GM21576 (cell line): ENCODE results near the gene KDM6B.

Experiments used
- ATAC-seq: cut with Tn5 transposase; IDR thresholded peaks from one replicate; pipeline ENCODE4 v1.9.1; 2021; ENCODE audit warnings: mild to moderate bottlenecking, moderate library complexity; ENCODE audit not compliant: unreplicated experiment

Gene KDM6B

DNA sequence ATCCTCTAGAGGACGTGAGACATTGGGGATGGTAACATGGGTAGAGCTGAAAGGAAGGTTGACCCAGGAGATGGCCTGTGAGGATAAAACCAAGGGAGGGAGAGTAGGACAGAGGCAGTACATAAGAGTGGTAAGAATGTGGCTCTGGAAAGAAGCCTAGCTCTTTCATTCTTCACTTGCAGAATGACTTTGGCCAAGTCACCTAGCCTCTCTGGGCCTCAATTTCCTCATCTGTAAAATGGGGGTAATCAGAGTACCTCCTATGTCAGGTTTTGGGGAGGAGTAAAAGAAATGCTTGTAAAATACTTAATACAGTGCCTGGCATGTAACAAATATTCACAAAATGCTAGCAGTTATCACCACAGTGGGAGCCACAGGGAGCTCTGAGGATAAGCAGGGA lies 6.9 kb downstream of the KDM6B start:
- no peak for ATAC-seq

DNA sequence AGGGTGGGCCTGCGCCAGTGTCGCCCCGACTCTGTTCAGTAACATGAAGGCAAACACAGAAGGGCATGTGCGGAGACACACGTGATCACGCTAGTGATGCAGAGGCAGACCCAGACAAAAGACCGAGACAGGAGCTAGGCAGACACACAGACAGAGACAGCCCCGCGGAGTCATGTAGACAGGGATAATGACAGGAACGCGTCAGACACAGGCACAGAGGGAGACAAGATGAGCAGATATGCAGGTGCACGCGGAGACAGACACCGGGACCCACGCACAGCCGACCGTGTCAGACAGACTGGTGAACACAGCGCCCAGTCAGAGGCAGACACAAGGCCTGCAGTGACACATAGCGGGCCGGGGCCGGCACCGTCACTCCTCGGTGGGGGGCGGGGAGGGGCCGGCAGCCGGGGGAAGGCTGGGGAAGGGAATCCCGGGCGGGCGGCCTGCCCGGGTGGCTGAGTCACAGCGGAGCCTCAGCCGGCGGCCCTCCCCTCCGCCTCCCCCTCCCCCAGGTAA lies 7.4 kb downstream of the KDM6B start:
- no peak for ATAC-seq

DNA sequence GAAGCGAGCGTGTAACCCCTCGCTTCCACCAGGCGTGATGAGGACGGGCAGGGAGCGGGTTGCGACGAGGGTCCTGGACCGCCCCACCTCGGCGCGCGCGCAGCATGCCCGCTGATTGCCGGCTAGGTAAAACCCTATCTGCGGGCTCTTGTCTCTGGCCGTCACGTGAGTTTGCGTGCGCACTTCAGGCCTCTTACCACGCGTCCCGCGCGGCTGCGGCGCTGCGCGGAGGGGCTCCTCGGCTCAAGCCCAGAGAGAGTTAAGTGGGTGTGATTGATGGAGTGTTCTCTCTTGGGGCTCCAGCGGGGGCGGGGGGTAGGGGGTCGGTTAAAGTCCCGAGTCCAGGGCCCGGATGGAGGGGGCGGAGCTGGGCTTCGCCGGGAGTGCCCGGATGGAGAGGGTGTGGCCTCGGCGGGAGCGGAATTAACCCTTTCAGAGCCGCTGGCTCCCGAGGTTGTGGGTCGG lies 7.9 kb downstream of the KDM6B start:
- ATAC-seq: peak; percentile 14

DNA sequence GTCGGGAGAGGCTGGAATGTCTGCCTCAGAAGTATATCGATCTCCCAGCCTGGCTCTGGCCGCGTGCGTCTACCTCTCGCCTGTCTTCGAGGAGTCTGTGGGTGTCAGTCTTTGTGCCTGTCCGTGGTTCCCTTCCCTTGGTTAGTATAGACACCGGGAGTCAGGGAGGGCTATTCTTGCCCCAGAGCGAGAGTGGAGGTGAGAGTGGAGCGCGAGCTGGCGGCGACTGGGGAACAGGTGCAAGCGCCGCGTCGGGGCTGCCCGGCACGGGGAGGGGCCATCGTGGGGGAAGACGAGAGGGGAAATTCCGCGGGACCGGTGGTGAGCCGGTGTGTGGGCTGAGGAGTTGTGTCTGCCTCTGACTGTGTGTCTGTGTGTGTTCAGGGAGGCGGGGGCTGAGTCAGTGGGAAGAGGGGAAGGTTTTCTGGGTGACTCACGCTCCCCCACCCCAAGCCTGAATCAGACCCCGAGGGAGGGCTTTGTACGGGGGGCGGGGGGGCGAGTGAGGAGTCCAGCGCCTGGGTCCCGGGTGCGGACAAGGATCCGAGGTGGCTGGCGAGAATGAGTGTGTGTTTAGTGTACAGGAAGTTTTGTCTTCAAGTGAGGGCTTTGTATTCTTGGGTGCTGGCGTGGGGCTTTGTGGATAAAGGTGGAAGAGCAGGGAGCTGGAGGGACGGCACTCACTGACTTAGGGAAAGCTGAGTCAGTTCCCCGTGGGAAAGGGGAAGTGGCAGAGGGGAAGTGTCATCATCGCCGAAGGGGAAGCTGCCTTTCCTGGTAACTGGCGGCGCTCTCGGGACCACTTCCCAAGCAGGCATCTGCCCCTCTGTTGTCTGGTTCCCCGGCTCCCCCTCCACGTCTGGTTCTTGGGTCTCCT lies 8.6 kb downstream of the KDM6B start:
- peak; percentile 25 for ATAC-seq

DNA sequence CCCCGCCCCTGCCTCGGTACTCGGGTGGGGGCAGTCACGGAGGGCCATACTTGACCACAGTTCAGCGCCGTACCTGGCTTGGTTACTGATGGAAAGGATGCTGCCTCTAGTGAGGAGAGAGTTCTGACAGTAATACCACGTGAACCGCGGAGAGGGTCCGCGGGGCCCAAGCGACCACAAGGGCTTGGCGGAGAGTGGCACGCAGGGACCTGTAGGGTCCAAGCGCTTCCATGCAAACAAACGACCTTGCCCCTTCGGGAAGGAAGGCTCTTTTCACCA lies 9.2 kb downstream of the KDM6B start:
- ATAC-seq: no peak

DNA sequence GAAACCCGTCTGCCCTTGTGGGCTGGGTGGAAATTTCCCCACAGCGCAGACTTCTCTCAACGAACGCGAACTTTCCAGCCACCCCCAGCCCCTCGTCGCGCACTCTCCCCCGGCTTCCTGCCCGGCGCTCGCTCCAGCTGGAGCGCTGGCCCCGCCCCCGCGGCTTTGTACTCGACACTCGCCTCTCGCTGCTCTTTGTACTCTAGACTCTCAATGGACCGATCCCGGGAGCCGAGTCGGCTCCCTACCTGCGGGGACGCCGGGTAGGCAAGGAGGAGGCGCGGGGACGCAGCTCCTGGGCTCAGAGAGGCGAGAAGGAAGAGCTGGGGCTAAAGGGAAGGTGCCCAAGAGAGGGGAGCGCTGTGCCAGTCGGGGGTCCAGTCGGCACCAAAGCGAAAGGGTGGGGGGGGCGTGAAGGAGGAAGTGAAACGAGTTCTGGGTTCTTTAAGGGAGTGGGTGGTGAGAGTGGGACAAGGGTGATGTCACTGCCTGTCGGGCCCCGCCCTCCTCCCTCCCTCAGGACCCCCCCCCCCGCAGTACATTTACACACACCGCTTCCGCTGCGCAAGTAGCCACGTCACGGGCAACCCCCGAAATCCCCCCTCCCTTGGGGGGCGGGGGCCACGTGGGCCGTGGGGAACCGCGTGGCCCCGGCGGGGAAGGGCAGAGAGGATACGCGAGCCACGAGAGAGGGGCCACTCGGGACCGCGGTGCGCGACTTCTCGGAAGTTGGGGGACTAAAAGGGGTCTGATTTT lies 9.7 kb downstream of the KDM6B start:
- peak; percentile 27 for ATAC-seq

DNA sequence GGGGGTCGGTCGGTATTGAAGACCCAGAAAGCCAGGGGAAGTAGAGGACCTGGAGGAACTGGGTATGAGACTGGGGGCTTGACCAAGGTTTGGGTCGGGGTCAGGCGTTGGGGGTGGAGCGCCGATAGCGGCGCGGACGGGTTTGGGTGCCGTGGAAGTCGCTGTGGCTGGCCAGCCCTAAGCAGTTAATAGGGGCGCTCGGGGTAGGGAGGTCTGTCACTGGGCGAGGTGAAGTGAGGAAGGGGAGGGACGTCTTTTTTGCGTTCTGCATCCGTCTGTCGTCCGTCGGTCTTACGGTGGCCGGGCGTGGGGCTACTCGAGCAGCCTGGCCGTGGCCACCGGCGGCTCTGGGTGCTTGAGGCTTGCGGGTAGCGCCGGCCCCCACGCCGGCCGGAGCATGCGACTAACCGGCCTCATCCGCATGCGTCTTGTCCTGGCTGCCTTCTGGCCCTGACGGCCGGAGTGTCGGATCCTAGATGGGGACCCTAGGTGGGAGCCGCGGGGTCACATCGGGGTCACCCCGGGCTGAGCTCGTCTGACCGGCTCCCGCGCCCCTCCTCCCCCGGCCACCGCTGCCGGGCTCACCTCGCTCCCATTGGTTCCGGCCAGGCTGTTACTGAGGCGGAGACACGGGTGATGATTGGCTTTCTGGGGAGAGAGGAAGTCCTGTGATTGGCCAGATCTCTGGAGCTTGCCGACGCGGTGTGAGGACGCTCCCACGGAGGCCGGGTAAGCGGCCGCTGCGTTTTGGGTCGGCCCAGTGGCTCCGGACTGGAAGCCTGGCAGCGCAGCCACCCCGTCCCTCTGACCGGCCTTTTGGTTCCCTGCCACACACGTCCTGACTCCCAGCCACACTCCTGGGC lies 10.5 kb downstream of the KDM6B start:
- ATAC-seq: peak; percentile 42

DNA sequence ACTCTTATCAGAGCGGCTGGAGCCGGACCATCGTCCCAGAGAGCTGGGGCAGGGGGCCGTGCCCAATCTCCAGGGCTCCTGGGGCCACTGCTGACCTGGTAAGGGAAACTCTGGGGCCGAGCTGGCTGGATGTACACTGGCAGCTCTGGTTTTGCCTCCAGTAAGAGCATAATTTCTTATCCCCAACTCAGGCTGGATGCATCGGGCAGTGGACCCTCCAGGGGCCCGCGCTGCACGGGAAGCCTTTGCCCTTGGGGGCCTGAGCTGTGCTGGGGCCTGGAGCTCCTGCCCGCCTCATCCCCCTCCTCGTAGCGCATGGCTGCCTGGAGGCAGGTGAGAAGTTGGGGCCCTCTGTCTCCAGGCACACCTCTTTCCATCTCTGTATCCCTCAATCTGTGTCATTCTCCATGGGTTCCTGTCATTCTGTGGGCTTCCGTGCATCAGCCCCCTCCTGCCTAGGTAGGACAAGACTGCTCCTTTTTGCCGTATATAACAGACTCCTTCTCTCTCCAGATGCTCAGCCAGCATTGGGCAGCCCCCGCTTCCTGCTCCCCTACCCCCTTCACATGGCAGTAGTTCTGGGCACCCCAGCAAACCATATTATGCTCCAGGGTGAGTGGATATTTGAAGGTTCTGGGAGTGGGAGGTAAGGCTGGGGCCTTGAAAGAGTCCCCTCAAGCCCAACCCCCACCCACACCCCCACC lies 11.5 kb downstream of the KDM6B start:
- no peak for ATAC-seq

DNA sequence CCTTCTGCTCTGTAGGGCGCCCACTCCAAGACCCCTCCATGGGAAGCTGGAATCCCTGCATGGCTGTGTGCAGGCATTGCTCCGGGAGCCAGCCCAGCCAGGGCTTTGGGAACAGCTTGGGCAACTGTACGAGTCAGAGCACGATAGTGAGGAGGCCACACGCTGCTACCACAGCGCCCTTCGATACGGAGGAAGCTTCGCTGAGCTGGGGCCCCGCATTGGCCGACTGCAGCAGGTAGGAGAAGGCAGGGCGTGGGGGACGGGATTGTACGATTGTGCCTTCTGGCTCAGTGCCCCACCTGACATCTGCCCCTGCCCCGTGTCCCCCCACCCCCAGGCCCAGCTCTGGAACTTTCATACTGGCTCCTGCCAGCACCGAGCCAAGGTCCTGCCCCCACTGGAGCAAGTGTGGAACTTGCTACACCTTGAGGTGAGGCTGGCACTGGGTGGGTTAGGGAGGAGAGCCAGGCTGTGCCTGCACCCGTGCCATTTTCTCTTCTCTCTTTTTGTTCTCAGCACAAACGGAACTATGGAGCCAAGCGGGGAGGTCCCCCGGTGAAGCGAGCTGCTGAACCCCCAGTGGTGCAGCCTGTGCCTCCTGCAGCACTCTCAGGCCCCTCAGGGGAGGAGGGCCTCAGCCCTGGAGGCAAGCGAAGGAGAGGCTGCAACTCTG lies 12.2 kb downstream of the KDM6B start:
- ATAC-seq: no peak

DNA sequence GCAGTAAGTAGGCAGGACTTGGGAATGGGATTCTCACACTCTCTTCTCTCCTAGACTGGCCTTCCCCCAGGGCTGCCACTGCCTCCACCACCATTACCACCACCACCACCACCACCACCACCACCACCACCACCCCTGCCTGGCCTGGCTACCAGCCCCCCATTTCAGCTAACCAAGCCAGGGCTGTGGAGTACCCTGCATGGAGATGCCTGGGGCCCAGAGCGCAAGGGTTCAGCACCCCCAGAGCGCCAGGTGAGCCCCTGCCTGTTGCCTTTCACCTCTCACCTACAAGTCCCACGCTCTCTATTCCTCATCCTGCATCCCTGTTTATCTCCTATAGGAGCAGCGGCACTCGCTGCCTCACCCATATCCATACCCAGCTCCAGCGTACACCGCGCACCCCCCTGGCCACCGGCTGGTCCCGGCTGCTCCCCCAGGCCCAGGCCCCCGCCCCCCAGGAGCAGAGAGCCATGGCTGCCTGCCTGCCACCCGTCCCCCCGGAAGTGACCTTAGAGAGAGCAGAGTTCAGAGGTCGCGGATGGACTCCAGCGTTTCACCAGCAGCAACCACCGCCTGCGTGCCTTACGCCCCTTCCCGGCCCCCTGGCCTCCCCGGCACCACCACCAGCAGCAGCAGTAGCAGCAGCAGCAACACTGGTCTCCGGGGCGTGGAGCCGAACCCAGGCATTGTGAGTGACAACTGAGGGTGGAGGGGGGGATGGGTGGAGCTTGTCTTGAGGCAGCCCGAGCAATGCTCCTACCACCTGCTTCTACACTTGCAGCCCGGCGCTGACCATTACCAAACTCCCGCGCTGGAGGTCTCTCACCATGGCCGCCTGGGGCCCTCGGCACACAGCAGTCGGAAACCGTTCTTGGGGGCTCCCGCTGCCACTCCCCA lies 13.0 kb downstream of the KDM6B start:
- ATAC-seq: no peak

DNA sequence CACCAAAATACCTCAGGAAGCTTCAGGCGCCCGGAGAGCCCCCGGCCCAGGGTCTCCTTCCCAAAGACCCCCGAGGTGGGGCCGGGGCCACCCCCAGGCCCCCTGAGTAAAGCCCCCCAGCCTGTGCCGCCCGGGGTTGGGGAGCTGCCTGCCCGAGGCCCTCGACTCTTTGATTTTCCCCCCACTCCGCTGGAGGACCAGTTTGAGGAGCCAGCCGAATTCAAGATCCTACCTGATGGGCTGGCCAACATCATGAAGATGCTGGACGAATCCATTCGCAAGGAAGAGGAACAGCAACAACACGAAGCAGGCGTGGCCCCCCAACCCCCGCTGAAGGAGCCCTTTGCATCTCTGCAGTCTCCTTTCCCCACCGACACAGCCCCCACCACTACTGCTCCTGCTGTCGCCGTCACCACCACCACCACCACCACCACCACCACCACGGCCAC lies 14.1 kb downstream of the KDM6B start:
- ATAC-seq: no peak

DNA sequence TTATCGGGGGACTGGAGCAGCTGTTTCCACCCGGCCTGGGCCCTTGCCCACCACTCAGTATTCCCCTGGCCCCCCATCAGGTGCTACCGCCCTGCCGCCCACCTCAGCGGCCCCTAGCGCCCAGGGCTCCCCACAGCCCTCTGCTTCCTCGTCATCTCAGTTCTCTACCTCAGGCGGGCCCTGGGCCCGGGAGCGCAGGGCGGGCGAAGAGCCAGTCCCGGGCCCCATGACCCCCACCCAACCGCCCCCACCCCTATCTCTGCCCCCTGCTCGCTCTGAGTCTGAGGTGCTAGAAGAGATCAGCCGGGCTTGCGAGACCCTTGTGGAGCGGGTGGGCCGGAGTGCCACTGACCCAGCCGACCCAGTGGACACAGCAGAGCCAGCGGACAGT lies 14.7 kb downstream of the KDM6B start:
- no peak for ATAC-seq

DNA sequence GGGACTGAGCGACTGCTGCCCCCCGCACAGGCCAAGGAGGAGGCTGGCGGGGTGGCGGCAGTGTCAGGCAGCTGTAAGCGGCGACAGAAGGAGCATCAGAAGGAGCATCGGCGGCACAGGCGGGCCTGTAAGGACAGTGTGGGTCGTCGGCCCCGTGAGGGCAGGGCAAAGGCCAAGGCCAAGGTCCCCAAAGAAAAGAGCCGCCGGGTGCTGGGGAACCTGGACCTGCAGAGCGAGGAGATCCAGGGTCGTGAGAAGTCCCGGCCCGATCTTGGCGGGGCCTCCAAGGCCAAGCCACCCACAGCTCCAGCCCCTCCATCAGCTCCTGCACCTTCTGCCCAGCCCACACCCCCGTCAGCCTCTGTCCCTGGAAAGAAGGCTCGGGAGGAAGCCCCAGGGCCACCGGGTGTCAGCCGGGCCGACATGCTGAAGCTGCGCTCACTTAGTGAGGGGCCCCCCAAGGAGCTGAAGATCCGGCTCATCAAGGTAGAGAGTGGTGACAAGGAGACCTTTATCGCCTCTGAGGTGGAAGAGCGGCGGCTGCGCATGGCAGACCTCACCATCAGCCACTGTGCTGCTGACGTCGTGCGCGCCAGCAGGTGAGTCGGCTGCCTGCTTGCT lies 15.2 kb downstream of the KDM6B start:
- ATAC-seq: no peak

DNA sequence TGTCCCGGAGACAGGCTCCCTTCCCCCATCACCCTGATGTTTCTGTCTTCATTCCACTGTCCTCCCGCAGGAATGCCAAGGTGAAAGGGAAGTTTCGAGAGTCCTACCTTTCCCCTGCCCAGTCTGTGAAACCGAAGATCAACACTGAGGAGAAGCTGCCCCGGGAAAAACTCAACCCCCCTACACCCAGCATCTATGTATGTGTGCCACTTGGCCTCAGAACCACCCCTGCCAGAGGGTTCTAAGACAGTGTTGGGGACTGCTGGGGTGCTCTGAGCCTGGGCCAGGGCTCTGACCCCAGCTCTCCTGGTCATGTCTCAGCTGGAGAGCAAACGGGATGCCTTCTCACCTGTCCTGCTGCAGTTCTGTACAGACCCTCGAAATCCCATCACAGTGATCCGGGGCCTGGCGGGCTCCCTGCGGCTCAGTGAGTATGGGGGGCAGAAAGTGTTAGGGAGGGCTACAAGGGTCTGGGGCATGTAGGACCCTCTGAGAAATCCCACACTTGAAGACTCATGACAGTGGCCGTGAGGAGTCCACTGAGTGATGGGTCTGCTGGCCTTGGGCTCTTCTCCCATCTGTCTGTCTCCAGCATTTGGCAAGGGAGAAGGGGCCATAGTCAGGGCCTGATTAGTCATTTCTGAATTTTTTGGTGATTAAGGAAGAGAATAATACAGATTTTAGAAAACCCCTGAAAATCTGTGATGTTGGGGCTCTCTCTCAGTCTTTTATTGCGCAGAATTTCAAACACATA lies 15.9 kb downstream of the KDM6B start:
- no peak for ATAC-seq

DNA sequence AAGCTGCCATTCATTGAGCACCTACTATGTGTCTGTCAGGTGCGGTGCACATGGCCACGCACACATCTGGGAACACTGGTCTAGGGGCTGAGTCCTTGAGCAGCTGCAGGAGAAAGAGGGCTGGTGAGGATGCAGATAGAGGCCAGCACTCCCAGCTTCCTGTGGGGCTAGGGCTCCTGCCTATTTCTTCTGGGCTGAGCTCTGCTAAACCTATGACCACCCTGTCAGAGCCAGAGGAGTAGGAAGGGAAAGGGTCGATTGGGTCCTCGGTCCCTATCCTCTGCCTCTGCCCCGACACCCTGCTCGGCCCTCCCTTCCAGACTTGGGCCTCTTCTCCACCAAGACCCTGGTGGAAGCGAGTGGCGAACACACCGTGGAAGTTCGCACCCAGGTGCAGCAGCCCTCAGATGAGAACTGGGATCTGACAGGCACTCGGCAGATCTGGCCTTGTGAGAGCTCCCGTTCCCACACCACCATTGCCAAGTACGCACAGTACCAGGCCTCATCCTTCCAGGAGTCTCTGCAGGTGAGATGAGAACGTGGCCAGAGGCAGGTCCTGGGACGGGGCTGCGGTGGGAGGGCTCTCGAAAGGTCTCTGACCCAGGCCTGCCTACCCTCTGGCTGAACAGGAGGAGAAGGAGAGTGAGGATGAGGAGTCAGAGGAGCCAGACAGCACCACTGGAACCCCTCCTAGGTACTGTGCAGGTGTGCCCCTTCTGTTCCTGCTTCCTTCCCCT lies 16.9 kb downstream of the KDM6B start:
- ATAC-seq: no peak

DNA sequence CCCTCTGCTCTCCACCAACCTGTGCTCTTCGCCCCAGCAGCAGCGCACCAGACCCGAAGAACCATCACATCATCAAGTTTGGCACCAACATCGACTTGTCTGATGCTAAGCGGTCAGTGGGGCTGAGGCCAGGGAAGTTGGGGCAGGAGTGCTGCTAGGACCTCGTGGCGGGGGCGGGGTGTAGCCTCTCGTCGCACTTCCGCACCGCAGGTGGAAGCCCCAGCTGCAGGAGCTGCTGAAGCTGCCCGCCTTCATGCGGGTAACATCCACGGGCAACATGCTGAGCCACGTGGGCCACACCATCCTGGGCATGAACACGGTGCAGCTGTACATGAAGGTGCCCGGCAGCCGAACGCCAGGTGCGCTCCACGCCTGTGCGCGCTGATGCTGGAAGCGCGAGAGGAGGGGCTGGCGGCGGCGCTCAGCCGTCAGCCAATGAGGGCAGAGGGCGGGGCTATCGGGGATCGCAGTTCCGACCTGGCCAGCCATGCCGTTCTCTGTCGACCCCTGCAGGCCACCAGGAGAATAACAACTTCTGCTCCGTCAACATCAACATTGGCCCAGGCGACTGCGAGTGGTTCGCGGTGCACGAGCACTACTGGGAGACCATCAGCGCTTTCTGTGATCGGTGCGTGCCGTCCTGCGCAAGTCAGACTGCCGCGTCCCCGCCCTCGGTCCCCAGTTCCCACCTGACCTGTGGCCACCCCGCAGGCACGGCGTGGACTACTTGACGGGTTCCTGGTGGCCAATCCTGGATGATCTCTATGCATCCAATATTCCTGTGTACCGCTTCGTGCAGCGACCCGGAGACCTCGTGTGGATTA lies 17.6 kb downstream of the KDM6B start:
- ATAC-seq: peak; percentile 64
